Activated naive CD4-positive, alpha-beta T cell treated with anti-CD3 and anti-CD28 coated beads, Interleukin-2, amount 50 U/mL, for 72 hours (primary cell): ENCODE measurements around the gene ZBTB20. TPM values are rescaled to one million over a fixed set of nuclear protein-coding genes. Genes with fewer than 3 reads are reported as not detected.

Experiments
- ATAC-seq, 2 donors: fragments of 150-1000 bp; cut with Tn5 transposase; 2 replicates each; pipeline ENCODE4 v1.10.0; 2021; ENCODE audit warnings: mild to moderate bottlenecking in 2 of 2, moderate library complexity in 2 of 2
- DNase-seq, 2 donors: peaks; one replicate each; pipeline ENCODE4 v3.0.0; 2021 to 2022; ENCODE audit warnings: low spot score in 2 of 2
- H3K27ac Mint-ChIP-seq, 2 donors: one replicate each; pipeline ENCODE4 v1.8.0; 2022; ENCODE audit warnings: mild to moderate bottlenecking in 2 of 2, mixed read lengths in 2 of 2
- H3K36me3 Mint-ChIP-seq, 2 donors: one replicate each; pipeline ENCODE4 v1.8.0; 2022; ENCODE audit warnings: mixed read lengths in 2 of 2
- H3K9me3 Mint-ChIP-seq, 2 donors: one replicate each; pipeline ENCODE4 v1.8.0; 2022; ENCODE audit warnings: mixed read lengths in 2 of 2
- total RNA-seq, 2 donors: library from RNA; stranded (reverse); gene quantifications; one replicate each; pipeline ENCODE4 v1.2.3, GENCODE V29; 2022

Gene ZBTB20
- total RNA-seq, 2 donors from 2014 or later = 9.2 to 10.8 TPM

- no peak for ATAC-seq
These were observed 213.7 kb downstream of the ZBTB20 start for GRCh38 chr3:114933407-114933806.

GRCh38 chr3:114929971-114930732 lies 216.9 kb downstream of the ZBTB20 start:
- DNase-seq (no peak), ATAC-seq (no peak)
- peaks cover 12 to 14% of the 10 kb centered on the region in 2 donors for H3K9me3 Mint-ChIP-seq
- H3K36me3 Mint-ChIP-seq = peaks cover 27 to 29% of the 10 kb centered on the region in 2 donors
- peak overlapping the region in 1 of 2 donors; percentile 72 for H3K27ac Mint-ChIP-seq

More at GRCh38 chr3:114933407-114933806, 213.7 kb downstream of the ZBTB20 start:
- DNase-seq = no peak
- Mint-ChIP-seq H3K36me3 (peaks cover 15 to 16% of the 10 kb centered on the region in 2 donors), H3K9me3 (peaks cover 8 to 11% of the 10 kb centered on the region in 2 donors), H3K27ac (no peak overlapping the region)

GRCh38 chr3:114928989-114929640 lies 218.0 kb downstream of the ZBTB20 start:
- DNase-seq (no peak), ATAC-seq (no peak)
- H3K27ac Mint-ChIP-seq = no peak overlapping the region
- H3K9me3 Mint-ChIP-seq = peaks cover 12 to 14% of the 10 kb centered on the region in 2 donors
- H3K36me3 Mint-ChIP-seq = peaks cover 27 to 31% of the 10 kb centered on the region in 2 donors

- ATAC-seq (no peak), DNase-seq (no peak)
- H3K9me3 Mint-ChIP-seq = no peaks in the 10 kb centered on the region
- H3K27ac Mint-ChIP-seq = no peak overlapping the region
- peaks cover 6 to 8% of the 10 kb centered on the region in 2 donors for H3K36me3 Mint-ChIP-seq
These were observed 242.5 kb downstream of the ZBTB20 start for GRCh38 chr3:114904633-114905032.

- Mint-ChIP-seq H3K9me3 (no peaks in the 10 kb centered on the region), H3K27ac (no peak overlapping the region), H3K36me3 (peaks cover 8 to 10% of the 10 kb centered on the region in 2 donors)
- DNase-seq (no peak), ATAC-seq (no peak)
These were observed 243.9 kb downstream of the ZBTB20 start for GRCh38 chr3:114903213-114903612.

GRCh38 chr3:114902691-114903101 lies 244.4 kb downstream of the ZBTB20 start:
- no peak overlapping the region for H3K27ac Mint-ChIP-seq
- peaks cover 6 to 9% of the 10 kb centered on the region in 2 donors for H3K36me3 Mint-ChIP-seq
- no peak for DNase-seq
- H3K9me3 Mint-ChIP-seq = no peaks in the 10 kb centered on the region
- no peak for ATAC-seq

GRCh38 chr3:114900908-114901307 lies 246.2 kb downstream of the ZBTB20 start:
- DNase-seq (no peak), ATAC-seq (no peak)
- Mint-ChIP-seq H3K36me3 (peaks cover 0 to 4% of the 10 kb centered on the region in 2 donors), H3K27ac (no peak overlapping the region), H3K9me3 (no peaks in the 10 kb centered on the region)

GRCh38 chr3:114899186-114899931 lies 247.7 kb downstream of the ZBTB20 start:
- ATAC-seq = no peak
- H3K9me3 Mint-ChIP-seq = no peaks in the 10 kb centered on the region
- no peak overlapping the region for H3K27ac Mint-ChIP-seq
- peaks cover 0 to 4% of the 10 kb centered on the region in 2 donors for H3K36me3 Mint-ChIP-seq
- DNase-seq = no peak

GRCh38 chr3:114896978-114897377 lies 250.1 kb downstream of the ZBTB20 start:
- DNase-seq = no peak

GRCh38 chr3:114893361-114893760 lies 253.7 kb downstream of the ZBTB20 start:
- Mint-ChIP-seq H3K36me3 (no peaks in the 10 kb centered on the region), H3K9me3 (no peaks in the 10 kb centered on the region), H3K27ac (no peak overlapping the region)
- DNase-seq = no peak
- ATAC-seq = no peak

More at GRCh38 chr3:114896978-114897377, 250.1 kb downstream of the ZBTB20 start:
- no peak for ATAC-seq
- no peaks in the 10 kb centered on the region for H3K9me3 Mint-ChIP-seq
- H3K27ac Mint-ChIP-seq = no peak overlapping the region
- H3K36me3 Mint-ChIP-seq = peaks cover 0 to 4% of the 10 kb centered on the region in 2 donors

- Mint-ChIP-seq H3K27ac (no peak overlapping the region), H3K36me3 (no peaks in the 10 kb centered on the region), H3K9me3 (no peaks in the 10 kb centered on the region)
- DNase-seq (no peak), ATAC-seq (no peak)
These were observed 254.2 kb downstream of the ZBTB20 start for GRCh38 chr3:114892880-114893279.

- DNase-seq = no peak
- Mint-ChIP-seq H3K27ac (no peak overlapping the region), H3K36me3 (no peaks in the 10 kb centered on the region), H3K9me3 (no peaks in the 10 kb centered on the region)
- no peak for ATAC-seq
These were observed 254.8 kb downstream of the ZBTB20 start for GRCh38 chr3:114892131-114892879.

GRCh38 chr3:114887806-114888205 lies 259.3 kb downstream of the ZBTB20 start:
- DNase-seq (no peak), ATAC-seq (no peak)
- H3K27ac Mint-ChIP-seq = no peak overlapping the region
- H3K9me3 Mint-ChIP-seq = peaks cover 0 to 6% of the 10 kb centered on the region in 2 donors
- H3K36me3 Mint-ChIP-seq = peaks cover 0 to 6% of the 10 kb centered on the region in 2 donors

GRCh38 chr3:114886905-114887304 lies 260.2 kb downstream of the ZBTB20 start:
- H3K9me3 Mint-ChIP-seq = peaks cover 0 to 6% of the 10 kb centered on the region in 2 donors
- no peak for ATAC-seq
- DNase-seq = no peak
- peaks cover 0 to 6% of the 10 kb centered on the region in 2 donors for H3K36me3 Mint-ChIP-seq
- H3K27ac Mint-ChIP-seq = no peak overlapping the region

GRCh38 chr3:114884213-114884923 lies 262.7 kb downstream of the ZBTB20 start:
- Mint-ChIP-seq H3K27ac (no peak overlapping the region), H3K36me3 (peaks cover 0 to 6% of the 10 kb centered on the region in 2 donors), H3K9me3 (peaks cover 0 to 6% of the 10 kb centered on the region in 2 donors)
- ATAC-seq (no peak), DNase-seq (no peak)

- H3K27ac Mint-ChIP-seq = no peak overlapping the region
- H3K36me3 Mint-ChIP-seq = no peaks in the 10 kb centered on the region
- no peak for DNase-seq
- no peaks in the 10 kb centered on the region for H3K9me3 Mint-ChIP-seq
- ATAC-seq = no peak
These were observed 267.0 kb downstream of the ZBTB20 start for GRCh38 chr3:114880078-114880477.
